ENCODE measurements around the gene TRIM69.

Gene TRIM69

GRCh38 chr15:44808557-44808956 is 72.2 kb downstream of the TRIM69 start:
- no peak for DNase-seq (ENCODE audit: low spot score)

GRCh38 chr15:44810237-44810636 is 73.9 kb downstream of the TRIM69 start:
- no peak for DNase-seq (ENCODE audit: low spot score)

DNA sequence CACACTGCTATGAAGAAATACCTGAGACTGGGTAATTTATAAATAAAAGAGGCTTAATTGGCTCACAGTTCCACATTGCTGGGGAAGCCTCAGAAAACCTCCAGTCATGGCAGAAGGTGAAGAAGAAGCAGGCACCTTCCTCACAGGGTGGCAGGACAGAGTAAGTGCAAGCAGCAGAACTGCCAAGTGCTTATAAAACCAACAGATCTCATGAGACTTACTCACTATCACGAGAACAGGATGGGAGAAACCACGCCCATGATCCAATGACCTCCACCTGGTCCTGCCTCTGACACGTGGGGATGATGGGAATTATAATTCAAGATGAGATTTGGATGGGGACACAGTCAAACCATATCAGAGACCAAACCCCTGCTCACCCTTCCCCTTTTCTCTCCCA is 75.0 kb downstream of the TRIM69 start:
- no peak for DNase-seq (ENCODE audit: low spot score)

- DNase-seq (ENCODE audit: low spot score) = no peak
Observed at GRCh38 chr15:44812029-44812517, 75.7 kb downstream of the TRIM69 start.

DNA sequence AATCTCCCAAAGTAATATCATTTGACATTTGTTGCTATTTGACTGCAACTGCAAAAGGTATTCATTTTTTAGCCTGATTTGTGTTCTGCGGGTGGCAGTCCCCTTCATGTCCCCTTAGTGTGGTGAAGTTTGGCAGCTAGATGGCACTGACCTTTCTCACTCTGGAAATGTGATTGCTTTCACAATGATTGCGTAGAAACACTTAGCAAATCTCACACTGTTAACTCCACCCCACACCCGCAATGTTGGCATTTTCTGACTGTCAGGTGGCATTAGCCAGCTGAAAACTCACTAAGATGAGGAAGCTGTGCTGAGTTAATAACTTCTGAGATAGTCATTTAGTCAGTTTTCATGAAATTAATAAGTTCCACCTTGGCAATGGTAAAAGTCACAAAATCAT is 76.9 kb downstream of the TRIM69 start:
- no peak for DNase-seq (ENCODE audit: low spot score)

All from AG08396 (cell line).